Endothelial cell of umbilical vein (primary cell): Measurements from ENCODE around the gene MGLL.

Experiments
- EZH2 ChIP-seq: IDR thresholded peaks from 2 replicates; pipeline ENCODE4 v1.6.1; 2012; ENCODE audit warnings: borderline replicate concordance, low read depth, mild to moderate bottlenecking, moderate library complexity, low read length, inconsistent platforms; ENCODE audit not compliant: severe bottlenecking
- FOS ChIP-seq: IDR thresholded peaks from 2 replicates; pipeline ENCODE4 v1.6.1; 2011; ENCODE audit warnings: mild to moderate bottlenecking, low read length, moderate library complexity, borderline replicate concordance; ENCODE audit not compliant: insufficient read depth
- GATA2 ChIP-seq: IDR thresholded peaks from 2 replicates; pipeline ENCODE4 v1.7.0; 2011; ENCODE audit warnings: low read depth, mild to moderate bottlenecking, moderate library complexity, mixed read lengths, low read length; ENCODE audit not compliant: insufficient read length, insufficient read depth
- JUN ChIP-seq: IDR thresholded peaks from 2 replicates; pipeline ENCODE4 v1.6.1; 2011; ENCODE audit warnings: borderline replicate concordance, low read depth; ENCODE audit not compliant: insufficient read length, insufficient read depth
- MYC ChIP-seq: IDR thresholded peaks from one replicate; pipeline ENCODE4 v1.6.1; 2011; ENCODE audit warnings: mild to moderate bottlenecking, low read depth, low read length
- POLR2A ChIP-seq: IDR thresholded peaks from 2 replicates; pipeline ENCODE4 v1.6.1; 2012; ENCODE audit warnings: low read depth, mild to moderate bottlenecking, control low read depth, low read length
- POLR2AphosphoS5 ChIP-seq: IDR thresholded peaks from 2 replicates; pipeline ENCODE4 v1.6.1; 2012; ENCODE audit warnings: low read depth, mild to moderate bottlenecking, control low read depth, low read length, moderate library complexity; ENCODE audit not compliant: insufficient read depth
- TF ChIP-seq, protein P1 (sequence below), 2 donors: IDR thresholded peaks; 1 replicate in 1 of 2; 2 replicates in 1 of 2; pipeline ENCODE4 v1.5.1; 2011; ENCODE audit warnings: low read length in 2 of 2, mild to moderate bottlenecking in 2 of 2, moderate library complexity in 2 of 2, control low read depth in 1 of 2, inconsistent platforms in 1 of 2, low read depth in 1 of 2; ENCODE audit not compliant: insufficient read depth in 1 of 2; ENCODE audit errors: extremely low read depth in 1 of 2
- TF ChIP-seq, protein P2 (sequence below): IDR thresholded peaks from 2 replicates; pipeline ENCODE4 v1.6.1; 2011; ENCODE audit not compliant: insufficient read depth, insufficient read length

GRCh38 chr3:127792541-127793292, 29.6 kb downstream of the MGLL start:
- TF ChIP-seq, protein P1, sequence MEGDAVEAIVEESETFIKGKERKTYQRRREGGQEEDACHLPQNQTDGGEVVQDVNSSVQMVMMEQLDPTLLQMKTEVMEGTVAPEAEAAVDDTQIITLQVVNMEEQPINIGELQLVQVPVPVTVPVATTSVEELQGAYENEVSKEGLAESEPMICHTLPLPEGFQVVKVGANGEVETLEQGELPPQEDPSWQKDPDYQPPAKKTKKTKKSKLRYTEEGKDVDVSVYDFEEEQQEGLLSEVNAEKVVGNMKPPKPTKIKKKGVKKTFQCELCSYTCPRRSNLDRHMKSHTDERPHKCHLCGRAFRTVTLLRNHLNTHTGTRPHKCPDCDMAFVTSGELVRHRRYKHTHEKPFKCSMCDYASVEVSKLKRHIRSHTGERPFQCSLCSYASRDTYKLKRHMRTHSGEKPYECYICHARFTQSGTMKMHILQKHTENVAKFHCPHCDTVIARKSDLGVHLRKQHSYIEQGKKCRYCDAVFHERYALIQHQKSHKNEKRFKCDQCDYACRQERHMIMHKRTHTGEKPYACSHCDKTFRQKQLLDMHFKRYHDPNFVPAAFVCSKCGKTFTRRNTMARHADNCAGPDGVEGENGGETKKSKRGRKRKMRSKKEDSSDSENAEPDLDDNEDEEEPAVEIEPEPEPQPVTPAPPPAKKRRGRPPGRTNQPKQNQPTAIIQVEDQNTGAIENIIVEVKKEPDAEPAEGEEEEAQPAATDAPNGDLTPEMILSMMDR (IDR thresholded peaks at IDR 0.05; ENCODE audit: extremely low read depth in 1 of 2, insufficient read depth in 1 of 2, low read depth in 1 of 2, low read length in 2 of 2) = no peak
- TF ChIP-seq, protein P2, sequence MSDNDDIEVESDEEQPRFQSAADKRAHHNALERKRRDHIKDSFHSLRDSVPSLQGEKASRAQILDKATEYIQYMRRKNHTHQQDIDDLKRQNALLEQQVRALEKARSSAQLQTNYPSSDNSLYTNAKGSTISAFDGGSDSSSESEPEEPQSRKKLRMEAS = peak; percentile 47
- TF ChIP-seq POLR2A = no peak
- peak; percentile 47 for TF ChIP-seq POLR2AphosphoS5
- TF ChIP-seq JUN = no peak
- TF ChIP-seq EZH2 = no peak
- TF ChIP-seq GATA2 = no peak
- no peak for TF ChIP-seq FOS
- no peak for TF ChIP-seq MYC
